HPDE6-E6E7 (cell line): ENCODE measurements around the gene DNAAF2.
"Not testable (repeated sequence)": the region's sequence is repeated elsewhere in the genome, so short reads cannot be mapped to it uniquely, and the experiment has no call there.

Source experiments
- DNase-seq: peaks from one replicate; pipeline ENCODE4 v3.0.0; 2011; ENCODE audit warnings: missing footprints; ENCODE audit errors: extremely low spot score

Gene DNAAF2

DNA sequence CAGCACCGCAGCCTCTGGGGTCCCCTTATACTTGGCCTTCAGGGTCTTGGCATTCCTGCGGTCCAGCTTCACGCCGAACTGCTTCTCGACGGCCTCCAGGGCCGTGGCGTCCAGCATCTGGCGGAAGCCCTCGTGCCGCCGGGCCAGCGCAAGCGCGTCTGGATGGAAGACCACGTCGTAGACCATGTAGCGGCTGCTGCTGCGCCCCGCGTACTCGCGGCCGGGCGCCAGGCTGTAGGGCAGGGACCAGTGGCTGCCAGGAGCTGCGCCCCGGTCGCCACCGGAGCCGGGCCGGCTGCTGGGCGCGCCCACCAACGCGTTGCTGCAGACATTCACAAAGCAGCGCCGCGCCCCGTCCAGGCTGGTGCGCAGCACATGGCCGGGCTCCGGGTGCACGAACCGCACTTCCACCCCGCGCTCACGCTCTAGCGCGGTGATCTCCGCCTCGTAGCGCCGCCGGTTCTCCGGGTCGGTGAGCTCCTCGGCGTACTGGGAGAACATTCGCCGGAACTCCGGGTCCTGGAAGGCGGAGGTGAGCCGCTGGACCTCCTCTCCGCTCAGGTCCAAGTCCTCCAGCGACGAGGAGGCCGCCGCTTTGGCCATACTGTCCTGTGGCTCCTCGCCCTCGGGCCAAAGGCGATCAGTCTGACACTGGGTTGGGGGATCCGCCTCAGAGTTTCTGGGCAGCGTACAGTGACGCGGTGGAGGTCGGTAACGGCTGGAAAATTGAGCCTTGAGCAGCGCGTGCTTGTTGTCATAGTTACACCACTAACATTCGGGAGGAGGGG lies at the start of gene DNAAF2:
Gene DNAAF2 (minus strand): TSS at position 698 of the 788 bp plus-strand sequence. CDS start 95 bp downstream, at position 603.
- no peak for DNase-seq

- no peak for DNase-seq
Observed at GRCh38 chr14:49679271-49679670, 44.2 kb upstream of the DNAAF2 start.

- DNase-seq = no peak
Observed at GRCh38 chr14:49677643-49678042, 42.6 kb upstream of the DNAAF2 start.

- DNase-seq = no peak
Observed at GRCh38 chr14:49673586-49673985, 38.5 kb upstream of the DNAAF2 start.

DNA sequence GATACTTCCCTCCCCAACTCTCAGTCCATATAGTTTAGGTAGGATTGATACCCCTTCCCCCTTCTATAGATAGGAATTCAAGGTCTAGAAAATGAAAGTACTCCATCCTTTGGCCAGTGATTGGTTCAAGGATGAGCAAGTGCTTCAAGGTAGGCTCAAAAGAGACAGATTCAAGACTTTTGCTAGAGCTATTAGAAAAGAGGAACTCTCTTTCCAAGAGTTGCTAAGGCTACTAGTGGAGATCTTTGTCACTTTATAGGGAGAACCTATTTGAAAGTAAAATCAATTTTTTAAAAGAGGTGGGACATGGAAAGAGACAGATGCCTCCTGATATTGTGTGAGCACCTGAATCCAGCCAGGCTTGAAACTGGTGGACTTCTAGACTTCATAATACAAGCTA lies 35.4 kb upstream of the DNAAF2 start:
- DNase-seq = no peak

DNA sequence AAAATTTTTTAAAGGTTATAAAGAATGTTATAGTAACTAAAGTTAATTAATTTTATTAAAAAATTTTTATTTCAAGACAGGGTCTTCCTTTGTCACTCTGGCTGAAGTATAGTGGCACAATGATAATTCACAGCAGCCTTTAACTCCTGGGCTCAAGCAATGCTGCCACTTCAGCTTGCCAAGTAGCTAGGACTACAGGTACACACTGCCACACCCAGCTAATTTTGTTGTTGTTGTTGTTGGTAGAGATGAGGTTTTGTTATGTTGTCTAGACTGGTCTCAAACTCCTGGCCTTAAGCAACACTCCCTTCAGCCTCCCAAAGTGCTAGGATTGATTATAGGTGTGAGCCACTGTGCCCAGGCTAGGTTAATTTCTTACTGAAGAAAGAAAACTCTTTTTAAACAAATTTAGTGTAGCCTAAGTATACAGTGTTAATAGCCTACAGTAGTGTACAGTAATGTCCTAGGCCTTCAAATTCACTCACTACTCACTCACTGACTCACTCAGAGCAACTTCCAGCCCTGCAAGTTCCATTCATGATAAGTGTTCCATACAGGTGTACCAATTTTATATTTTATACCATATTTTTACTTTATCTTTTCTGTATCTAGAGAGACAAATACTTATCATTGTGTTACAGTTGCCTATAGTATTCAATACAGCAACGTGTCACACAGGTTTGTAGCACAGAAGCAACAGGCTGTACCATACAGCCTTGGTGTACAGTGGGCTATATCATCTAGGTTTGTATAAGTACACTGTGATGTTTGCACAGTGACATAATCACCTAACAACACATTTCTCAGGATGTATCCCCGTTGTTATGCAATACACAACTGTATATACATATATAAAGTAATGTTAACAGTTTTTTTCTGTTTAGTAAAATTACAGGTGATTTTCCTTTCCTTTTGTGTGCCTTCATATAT lies 24.7 kb upstream of the DNAAF2 start:
- no peak for DNase-seq

DNA sequence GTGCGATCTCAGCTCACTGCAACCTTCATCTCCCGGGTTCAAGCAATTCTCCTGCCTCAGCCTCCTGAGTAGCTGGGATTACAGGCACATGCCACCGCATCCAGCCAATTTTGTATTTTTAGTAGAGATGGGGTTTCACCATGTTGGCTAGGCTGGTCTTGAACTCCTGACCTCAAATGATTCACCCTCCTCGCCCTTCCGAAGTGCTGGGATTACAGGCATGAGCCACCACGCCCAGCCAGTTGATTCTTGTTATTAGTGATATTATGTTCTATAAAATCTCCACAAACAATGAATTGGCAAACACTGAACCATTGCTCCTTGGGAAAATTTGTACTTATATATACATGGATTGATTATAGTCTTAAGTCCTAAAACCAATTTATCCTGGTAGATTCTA lies 22.5 kb upstream of the DNAAF2 start:
- DNase-seq = not testable (repeated sequence)

DNA sequence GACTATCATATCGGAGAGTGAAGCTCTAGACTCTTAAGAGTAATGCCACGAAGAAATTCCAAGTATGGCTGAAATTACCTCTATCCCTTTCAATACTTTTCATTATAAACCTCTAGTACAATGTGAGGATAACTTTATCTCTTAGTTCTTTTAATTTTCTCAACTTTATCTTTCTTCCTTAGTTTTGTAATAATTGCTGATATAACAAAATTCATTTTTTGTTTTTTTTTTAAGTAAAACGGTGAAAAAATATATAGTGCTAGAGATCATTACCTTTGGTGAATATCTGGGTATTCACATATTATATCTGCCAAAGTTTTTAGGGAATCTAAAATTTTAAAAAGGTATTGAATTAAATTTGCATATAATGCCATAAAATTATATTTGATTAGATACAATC lies 19.5 kb upstream of the DNAAF2 start:
- no peak for DNase-seq

GRCh38 chr14:49653508-49653907 lies 18.5 kb upstream of the DNAAF2 start:
- DNase-seq = no peak

GRCh38 chr14:49642163-49642562 lies 7.1 kb upstream of the DNAAF2 start:
- no peak for DNase-seq

- DNase-seq = no peak
Observed at GRCh38 chr14:49641697-49642129, 6.7 kb upstream of the DNAAF2 start.

GRCh38 chr14:49640540-49641417 lies 5.7 kb upstream of the DNAAF2 start:
- no peak for DNase-seq

GRCh38 chr14:49637534-49638078 lies 2.6 kb upstream of the DNAAF2 start:
- no peak for DNase-seq

- DNase-seq = no peak
Observed at GRCh38 chr14:49636866-49637265, 1.8 kb upstream of the DNAAF2 start.

DNA sequence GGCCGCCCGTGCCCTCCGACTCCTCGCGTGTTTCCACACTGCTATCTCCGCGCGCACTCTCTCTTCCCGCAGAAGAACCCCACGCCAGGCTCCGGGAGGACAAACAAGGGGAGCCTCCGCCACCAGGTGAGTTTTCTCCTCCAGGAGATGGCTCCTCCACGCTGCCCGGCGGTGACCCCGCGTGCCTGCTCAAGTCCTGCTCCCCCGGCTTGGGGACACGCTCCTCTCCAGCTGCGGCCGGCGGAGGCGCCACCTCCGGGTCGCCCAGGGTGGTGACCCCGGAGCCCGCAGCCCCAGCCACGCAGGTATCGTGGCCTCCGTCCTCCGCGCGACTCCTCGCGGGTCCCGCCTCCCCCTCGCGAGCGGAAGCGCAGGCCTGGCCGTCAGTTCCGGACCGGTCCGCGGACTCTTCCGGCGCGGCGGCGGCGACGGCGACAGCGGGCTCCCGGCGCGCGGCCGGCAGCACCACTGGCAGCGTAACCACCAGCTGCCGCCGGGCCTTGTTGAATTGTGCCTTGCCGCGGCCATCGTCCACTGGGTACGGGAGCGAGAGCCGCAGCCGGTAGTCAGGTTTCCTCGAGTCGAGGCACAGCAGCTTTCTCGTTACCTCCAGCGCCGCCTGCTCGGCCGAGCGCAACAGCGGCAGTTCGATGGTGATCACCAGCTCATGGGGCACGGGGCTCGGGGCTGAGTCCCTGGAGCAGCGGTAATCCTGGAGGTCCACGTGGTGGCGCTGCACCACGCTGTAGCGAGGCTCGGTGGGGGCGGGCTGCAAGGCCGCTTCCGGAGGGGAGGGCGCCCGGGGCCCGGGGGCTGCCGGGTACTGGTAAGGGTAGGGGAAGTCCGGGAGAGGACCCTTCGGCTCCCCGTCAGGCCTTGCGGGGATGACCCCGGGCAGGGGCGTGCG lies 1.2 kb downstream of the DNAAF2 start:
- peak; percentile 87 for DNase-seq

GRCh38 chr14:49623941-49624839 lies 10.9 kb downstream of the DNAAF2 start:
- no peak for DNase-seq

GRCh38 chr14:49623387-49623786 lies 11.7 kb downstream of the DNAAF2 start:
- DNase-seq = no peak

- no peak for DNase-seq
Observed at GRCh38 chr14:49622022-49622607, 12.9 kb downstream of the DNAAF2 start.
